ENCODE measurements around the gene ALCAM. TPM values are rescaled to one million over a fixed set of nuclear protein-coding genes. Genes with fewer than 3 reads are reported as not detected.

Gene ALCAM
- total RNA-seq, 1 experiment from 2014 or later, result 36.8 TPM

DNA sequence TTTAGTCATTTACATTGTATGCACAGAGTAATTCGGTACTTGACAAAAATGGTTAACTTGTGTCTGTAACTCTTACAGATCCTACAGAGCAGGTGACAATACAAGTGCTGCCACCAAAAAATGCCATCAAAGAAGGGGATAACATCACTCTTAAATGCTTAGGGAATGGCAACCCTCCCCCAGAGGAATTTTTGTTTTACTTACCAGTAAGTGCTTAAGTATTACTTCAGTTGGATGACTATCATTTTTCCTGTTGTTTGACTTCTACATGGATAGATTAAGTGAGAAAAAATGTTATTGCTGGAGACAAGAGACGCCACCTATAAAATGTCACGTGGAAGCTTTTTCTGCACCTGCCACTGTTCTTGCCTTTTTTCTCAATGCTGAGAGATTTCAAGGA lies 173.2 kb downstream of the ALCAM start:
- intact Hi-C loops (cut with micrococcal nuclease; ENCODE audit: unreplicated experiment), result no loop called here
- no peaks in the 10 kb centered on the region for H3K36me3 ChIP-seq (ENCODE audit: insufficient read depth, low read length, poor library complexity, severe bottlenecking)
- no peak for TF ChIP-seq EZH2 (IDR thresholded peaks at IDR 0.05; ENCODE audit: borderline replicate concordance, low read depth, low read length, poor library complexity, severe bottlenecking)
- TF ChIP-seq, protein P1, sequence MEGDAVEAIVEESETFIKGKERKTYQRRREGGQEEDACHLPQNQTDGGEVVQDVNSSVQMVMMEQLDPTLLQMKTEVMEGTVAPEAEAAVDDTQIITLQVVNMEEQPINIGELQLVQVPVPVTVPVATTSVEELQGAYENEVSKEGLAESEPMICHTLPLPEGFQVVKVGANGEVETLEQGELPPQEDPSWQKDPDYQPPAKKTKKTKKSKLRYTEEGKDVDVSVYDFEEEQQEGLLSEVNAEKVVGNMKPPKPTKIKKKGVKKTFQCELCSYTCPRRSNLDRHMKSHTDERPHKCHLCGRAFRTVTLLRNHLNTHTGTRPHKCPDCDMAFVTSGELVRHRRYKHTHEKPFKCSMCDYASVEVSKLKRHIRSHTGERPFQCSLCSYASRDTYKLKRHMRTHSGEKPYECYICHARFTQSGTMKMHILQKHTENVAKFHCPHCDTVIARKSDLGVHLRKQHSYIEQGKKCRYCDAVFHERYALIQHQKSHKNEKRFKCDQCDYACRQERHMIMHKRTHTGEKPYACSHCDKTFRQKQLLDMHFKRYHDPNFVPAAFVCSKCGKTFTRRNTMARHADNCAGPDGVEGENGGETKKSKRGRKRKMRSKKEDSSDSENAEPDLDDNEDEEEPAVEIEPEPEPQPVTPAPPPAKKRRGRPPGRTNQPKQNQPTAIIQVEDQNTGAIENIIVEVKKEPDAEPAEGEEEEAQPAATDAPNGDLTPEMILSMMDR (conservative IDR thresholded peaks at IDR 0.05; ENCODE audit: low read depth, low read length), result no peak
- ChIA-PET CTCF (no interaction called here), POLR2A (ENCODE audit: low non-redundant PET) (no interaction called here)
- H3K27ac ChIP-seq (ENCODE audit: low read depth, low read length, poor library complexity, severe bottlenecking), result no peak overlapping the region
- H3K9me3 ChIP-seq (ENCODE audit: low read depth, low read length, poor library complexity, severe bottlenecking), result no peaks in the 10 kb centered on the region
- BruUV-seq (replicated peaks), result no TSS peak
- no peaks in the 10 kb centered on the region for H3K4me1 ChIP-seq (ENCODE audit: insufficient read depth, low read length, poor library complexity, severe bottlenecking)
- H3K4me3 ChIP-seq (ENCODE audit: low read depth, low read length, poor library complexity, severe bottlenecking), result no peak overlapping the region
- H3K27me3 ChIP-seq (replicated peaks; ENCODE audit: insufficient read depth, low read depth, low read length, poor library complexity), result no peaks in the 10 kb centered on the region
- no peak for DNase-seq (ENCODE audit: low spot score)

DNA sequence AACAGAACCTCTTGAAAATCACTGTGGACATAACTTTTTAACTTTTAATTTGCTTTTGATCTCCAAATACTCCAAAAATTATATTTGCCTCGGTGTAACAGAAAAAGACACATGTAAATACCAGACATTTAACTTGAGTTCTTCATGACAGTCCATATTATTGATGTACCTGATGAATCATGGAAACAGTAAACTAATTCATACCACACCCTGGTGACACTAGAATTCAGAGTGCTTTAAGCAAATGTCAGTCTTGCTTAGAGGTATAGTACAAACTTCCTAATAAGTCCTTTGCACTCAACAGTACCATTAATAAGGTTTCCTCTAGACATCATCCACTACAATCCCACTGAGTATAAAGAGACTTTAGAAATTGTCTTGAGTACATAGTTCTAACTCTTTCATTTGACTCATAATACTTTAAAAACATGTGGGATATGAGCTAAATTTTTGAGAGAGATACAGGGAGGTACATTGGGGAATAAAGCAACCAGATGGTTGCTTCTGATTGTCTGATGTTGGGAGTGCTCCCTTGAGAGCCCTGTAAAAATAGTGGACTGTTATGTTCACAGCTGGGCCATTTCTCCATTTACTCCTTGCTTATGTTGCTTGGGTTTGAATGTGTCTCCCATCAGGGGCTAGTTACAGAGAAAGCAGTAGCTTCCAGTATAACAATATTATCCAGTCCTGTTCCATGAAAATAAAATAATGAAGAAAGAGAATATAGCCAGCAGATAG lies 175.7 kb downstream of the ALCAM start:
- Histone ChIP-seq H3K9me3 (ENCODE audit: low read depth, low read length, poor library complexity, severe bottlenecking) (no peaks in the 10 kb centered on the region), H3K27me3 (replicated peaks; ENCODE audit: insufficient read depth, low read depth, low read length, poor library complexity) (no peaks in the 10 kb centered on the region), H3K27ac (ENCODE audit: low read depth, low read length, poor library complexity, severe bottlenecking) (no peak overlapping the region), H3K4me3 (ENCODE audit: low read depth, low read length, poor library complexity, severe bottlenecking) (no peak overlapping the region), H3K36me3 (ENCODE audit: insufficient read depth, low read length, poor library complexity, severe bottlenecking) (no peaks in the 10 kb centered on the region), H3K4me1 (ENCODE audit: insufficient read depth, low read length, poor library complexity, severe bottlenecking) (no peaks in the 10 kb centered on the region)
- no peak for TF ChIP-seq EZH2 (IDR thresholded peaks at IDR 0.05; ENCODE audit: borderline replicate concordance, low read depth, low read length, poor library complexity, severe bottlenecking)
- TF ChIP-seq, protein P1 (conservative IDR thresholded peaks at IDR 0.05; ENCODE audit: low read depth, low read length), result no peak
- intact Hi-C loops (cut with micrococcal nuclease; ENCODE audit: unreplicated experiment), result no loop called here
- CTCF ChIA-PET, result no interaction called here
- DNase-seq (ENCODE audit: low spot score), result no peak
- no TSS peak for BruUV-seq (replicated peaks)
- POLR2A ChIA-PET (ENCODE audit: low non-redundant PET), result no interaction called here

DNA sequence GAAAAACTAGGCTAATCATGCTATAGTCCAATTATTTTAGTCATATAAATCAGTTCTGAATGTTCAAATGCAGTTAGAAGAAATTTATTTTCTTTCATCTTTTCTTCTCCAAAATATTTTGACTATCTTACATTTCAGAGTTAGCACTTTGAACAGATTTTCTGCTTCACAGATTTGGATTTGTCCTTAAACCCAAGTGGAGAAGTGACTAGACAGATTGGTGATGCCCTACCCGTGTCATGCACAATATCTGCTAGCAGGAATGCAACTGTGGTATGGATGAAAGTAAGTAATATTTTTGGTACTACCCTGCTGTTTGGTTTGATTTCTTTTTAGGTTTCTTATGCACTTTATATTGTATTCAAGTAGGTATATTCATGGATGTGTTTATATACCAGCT lies 178.3 kb downstream of the ALCAM start:
- ChIA-PET POLR2A (ENCODE audit: low non-redundant PET) (no interaction called here), CTCF (no interaction called here)
- BruUV-seq (replicated peaks), result no TSS peak
- intact Hi-C loops (cut with micrococcal nuclease; ENCODE audit: unreplicated experiment), result no loop called here
- no peak for TF ChIP-seq EZH2 (IDR thresholded peaks at IDR 0.05; ENCODE audit: borderline replicate concordance, low read depth, low read length, poor library complexity, severe bottlenecking)
- TF ChIP-seq, protein P1 (conservative IDR thresholded peaks at IDR 0.05; ENCODE audit: low read depth, low read length), result no peak
- no peaks in the 10 kb centered on the region for H3K27me3 ChIP-seq (replicated peaks; ENCODE audit: insufficient read depth, low read depth, low read length, poor library complexity)
- no peaks in the 10 kb centered on the region for H3K4me1 ChIP-seq (ENCODE audit: insufficient read depth, low read length, poor library complexity, severe bottlenecking)
- H3K27ac ChIP-seq (ENCODE audit: low read depth, low read length, poor library complexity, severe bottlenecking), result no peak overlapping the region
- H3K9me3 ChIP-seq (ENCODE audit: low read depth, low read length, poor library complexity, severe bottlenecking), result no peaks in the 10 kb centered on the region
- no peaks in the 10 kb centered on the region for H3K36me3 ChIP-seq (ENCODE audit: insufficient read depth, low read length, poor library complexity, severe bottlenecking)
- DNase-seq (ENCODE audit: low spot score), result no peak
- H3K4me3 ChIP-seq (ENCODE audit: low read depth, low read length, poor library complexity, severe bottlenecking), result no peak overlapping the region
